Measurements from ENCODE around the gene PRKRIP1. TPM values are rescaled to one million over a fixed set of nuclear protein-coding genes. Genes with fewer than 3 reads are reported as not detected.
"Not testable (repeated sequence)": the region's sequence is repeated elsewhere in the genome, so short reads cannot be mapped to it uniquely, and the experiment has no call there.

Gene PRKRIP1
- total RNA-seq, 2 donors from 2014 or later = 38.0 to 44.0 TPM

GRCh38 chr7:102389810-102390209, 6.4 kb upstream of the PRKRIP1 start:
- H3K27me3 Mint-ChIP-seq = no peaks in the 10 kb centered on the region
- peaks cover 5% of the 10 kb centered on the region for H3K4me1 Mint-ChIP-seq
- no peaks in the 10 kb centered on the region for H3K9me3 ChIP-seq (ENCODE audit: control insufficient read depth, low read length, poor library complexity, severe bottlenecking)
- no peak overlapping the region for H3K4me3 Mint-ChIP-seq
- peak overlapping the region; percentile 89 for H3K27ac Mint-ChIP-seq
- no peak for DNase-seq
- no peak for ATAC-seq
- peaks cover 5% of the 10 kb centered on the region for H3K36me3 Mint-ChIP-seq (ENCODE audit: low read depth)

- DNase-seq (peak; percentile 59 to 63 (median 61)), ATAC-seq (peak; percentile 78)
- H3K9me3 ChIP-seq (ENCODE audit: control insufficient read depth, low read length, poor library complexity, severe bottlenecking) = no peaks in the 10 kb centered on the region
- Mint-ChIP-seq H3K4me1 (peaks cover 10% of the 10 kb centered on the region), H3K27ac (no peak overlapping the region), H3K4me3 (no peak overlapping the region), H3K36me3 (ENCODE audit: low read depth) (peaks cover 5% of the 10 kb centered on the region), H3K27me3 (no peaks in the 10 kb centered on the region)
Measured at GRCh38 chr7:102390697-102391484, 5.3 kb upstream of the PRKRIP1 start.

GRCh38 chr7:102392330-102392729, 3.8 kb upstream of the PRKRIP1 start:
- H3K36me3 Mint-ChIP-seq (ENCODE audit: low read depth) = peaks cover 5% of the 10 kb centered on the region
- no peaks in the 10 kb centered on the region for H3K27me3 Mint-ChIP-seq

GRCh38 chr7:102393467-102393866, 2.7 kb upstream of the PRKRIP1 start:
- Mint-ChIP-seq H3K36me3 (ENCODE audit: low read depth) (peaks cover 5% of the 10 kb centered on the region), H3K27me3 (no peaks in the 10 kb centered on the region), H3K27ac (no peak overlapping the region)

More at GRCh38 chr7:102392330-102392729, 3.8 kb upstream of the PRKRIP1 start:
- Mint-ChIP-seq H3K4me3 (no peak overlapping the region), H3K4me1 (peaks cover 16% of the 10 kb centered on the region), H3K27ac (no peak overlapping the region)
- ATAC-seq (no peak), DNase-seq (no peak)
- no peaks in the 10 kb centered on the region for H3K9me3 ChIP-seq (ENCODE audit: control insufficient read depth, low read length, poor library complexity, severe bottlenecking)

GRCh38 chr7:102395592-102395872, 631 bp upstream of the PRKRIP1 start:
- H3K9me3 ChIP-seq (ENCODE audit: control insufficient read depth, low read length, poor library complexity, severe bottlenecking) = no peaks in the 10 kb centered on the region
- ATAC-seq (no peak), DNase-seq (no peak)
- H3K27me3 Mint-ChIP-seq = no peaks in the 10 kb centered on the region
- peak overlapping the region; percentile 97 for H3K4me3 Mint-ChIP-seq
- peaks cover 5% of the 10 kb centered on the region for H3K36me3 Mint-ChIP-seq (ENCODE audit: low read depth)
- peaks cover 19% of the 10 kb centered on the region for H3K4me1 Mint-ChIP-seq
- H3K27ac Mint-ChIP-seq = peak overlapping the region; percentile 99

More at GRCh38 chr7:102393467-102393866, 2.7 kb upstream of the PRKRIP1 start:
- DNase-seq (no peak), ATAC-seq (no peak)
- Mint-ChIP-seq H3K4me1 (peaks cover 19% of the 10 kb centered on the region), H3K4me3 (no peak overlapping the region)
- no peaks in the 10 kb centered on the region for H3K9me3 ChIP-seq (ENCODE audit: control insufficient read depth, low read length, poor library complexity, severe bottlenecking)

- Mint-ChIP-seq H3K36me3 (ENCODE audit: low read depth) (peaks cover 7% of the 10 kb centered on the region), H3K4me1 (peaks cover 21% of the 10 kb centered on the region), H3K4me3 (peak overlapping the region; percentile 97)
Measured at GRCh38 chr7:102396710-102397019, 502 bp downstream of the PRKRIP1 start.

GRCh38 chr7:102398543-102398942, 2.4 kb downstream of the PRKRIP1 start:
- H3K4me1 Mint-ChIP-seq = peaks cover 16% of the 10 kb centered on the region
- no peaks in the 10 kb centered on the region for H3K27me3 Mint-ChIP-seq
- H3K4me3 Mint-ChIP-seq = no peak overlapping the region
- ATAC-seq (no peak), DNase-seq (no peak)
- peaks cover 2% of the 10 kb centered on the region for H3K36me3 Mint-ChIP-seq (ENCODE audit: low read depth)
- no peaks in the 10 kb centered on the region for H3K9me3 ChIP-seq (ENCODE audit: control insufficient read depth, low read length, poor library complexity, severe bottlenecking)
- no peak overlapping the region for H3K27ac Mint-ChIP-seq

More at GRCh38 chr7:102396710-102397019, 502 bp downstream of the PRKRIP1 start:
- no peaks in the 10 kb centered on the region for H3K9me3 ChIP-seq (ENCODE audit: control insufficient read depth, low read length, poor library complexity, severe bottlenecking)
- ATAC-seq = no peak
- Mint-ChIP-seq H3K27ac (peak overlapping the region; percentile 99), H3K27me3 (no peaks in the 10 kb centered on the region)
- DNase-seq = no peak

- peaks cover 2% of the 10 kb centered on the region for H3K36me3 Mint-ChIP-seq (ENCODE audit: low read depth)
Measured at GRCh38 chr7:102400360-102400759, 4.2 kb downstream of the PRKRIP1 start.

GRCh38 chr7:102403563-102403962, 7.4 kb downstream of the PRKRIP1 start:
- Mint-ChIP-seq H3K27ac (no peak overlapping the region), H3K4me1 (peaks cover 10% of the 10 kb centered on the region), H3K4me3 (no peak overlapping the region), H3K36me3 (ENCODE audit: low read depth) (peaks cover 6% of the 10 kb centered on the region), H3K27me3 (no peaks in the 10 kb centered on the region)
- ATAC-seq (no peak), DNase-seq (no peak)
- no peaks in the 10 kb centered on the region for H3K9me3 ChIP-seq (ENCODE audit: control insufficient read depth, low read length, poor library complexity, severe bottlenecking)

More at GRCh38 chr7:102400360-102400759, 4.2 kb downstream of the PRKRIP1 start:
- Mint-ChIP-seq H3K27me3 (no peaks in the 10 kb centered on the region), H3K4me3 (no peak overlapping the region), H3K4me1 (peaks cover 23% of the 10 kb centered on the region), H3K27ac (no peak overlapping the region)
- ATAC-seq (no peak), DNase-seq (no peak)
- no peaks in the 10 kb centered on the region for H3K9me3 ChIP-seq (ENCODE audit: control insufficient read depth, low read length, poor library complexity, severe bottlenecking)

GRCh38 chr7:102404005-102404861, 8.1 kb downstream of the PRKRIP1 start:
- H3K9me3 ChIP-seq (ENCODE audit: control insufficient read depth, low read length, poor library complexity, severe bottlenecking) = no peaks in the 10 kb centered on the region
- no peaks in the 10 kb centered on the region for H3K27me3 Mint-ChIP-seq
- H3K4me1 Mint-ChIP-seq = peaks cover 10% of the 10 kb centered on the region
- peak overlapping the region; percentile 85 for H3K27ac Mint-ChIP-seq
- H3K4me3 Mint-ChIP-seq = no peak overlapping the region
- DNase-seq (peak in 2 of 3 donors; percentile 27), ATAC-seq (peak; percentile 98)
- H3K36me3 Mint-ChIP-seq (ENCODE audit: low read depth) = peaks cover 8% of the 10 kb centered on the region

- H3K36me3 Mint-ChIP-seq (ENCODE audit: low read depth); H3K4me3 Mint-ChIP-seq; H3K27ac Mint-ChIP-seq; H3K4me1 Mint-ChIP-seq; H3K9me3 ChIP-seq (ENCODE audit: control insufficient read depth, low read length, poor library complexity, severe bottlenecking); H3K27me3 Mint-ChIP-seq; DNase-seq; ATAC-seq: not testable (repeated sequence)
Measured at GRCh38 chr7:102404862-102405188, 8.7 kb downstream of the PRKRIP1 start.

GRCh38 chr7:102407910-102408309, 11.7 kb downstream of the PRKRIP1 start:
- H3K4me3 Mint-ChIP-seq = no peak overlapping the region
- H3K9me3 ChIP-seq (ENCODE audit: control insufficient read depth, low read length, poor library complexity, severe bottlenecking) = no peaks in the 10 kb centered on the region
- DNase-seq (no peak), ATAC-seq (no peak)
- peak overlapping the region; percentile 47 for H3K27ac Mint-ChIP-seq
- H3K36me3 Mint-ChIP-seq (ENCODE audit: low read depth) = peaks cover 8% of the 10 kb centered on the region
- H3K27me3 Mint-ChIP-seq = no peaks in the 10 kb centered on the region
- H3K4me1 Mint-ChIP-seq = peaks cover 10% of the 10 kb centered on the region

GRCh38 chr7:102408530-102408929, 12.4 kb downstream of the PRKRIP1 start:
- H3K4me3 Mint-ChIP-seq; ATAC-seq; H3K27me3 Mint-ChIP-seq; H3K9me3 ChIP-seq (ENCODE audit: control insufficient read depth, low read length, poor library complexity, severe bottlenecking); DNase-seq; H3K36me3 Mint-ChIP-seq (ENCODE audit: low read depth): not testable (repeated sequence)
- H3K27ac Mint-ChIP-seq = peak overlapping the region; percentile 47
- peaks cover 11% of the 10 kb centered on the region for H3K4me1 Mint-ChIP-seq

Measured in T-helper 17 cell (primary cell).